Measurements from ENCODE around the gene EGFR.

Gene EGFR

GRCh38 chr7:55200441-55200840 lies 181.6 kb downstream of the EGFR start:
- TF ChIP-seq CTCF (IDR thresholded peaks at IDR 0.05): no peak
- no peak for DNase-seq (ENCODE audit: low spot score)
- Histone ChIP-seq H3K27ac (no peak overlapping the region), H3K4me3 (no peak overlapping the region)

- Histone ChIP-seq H3K27ac (no peak overlapping the region), H3K4me3 (no peak overlapping the region)
- no peak for DNase-seq (ENCODE audit: low spot score)
- TF ChIP-seq CTCF (IDR thresholded peaks at IDR 0.05): no peak
These were observed 183.5 kb downstream of the EGFR start for GRCh38 chr7:55202150-55202913.

GRCh38 chr7:55203300-55203699 lies 184.5 kb downstream of the EGFR start:
- Histone ChIP-seq H3K27ac (no peak overlapping the region), H3K4me3 (no peak overlapping the region)
- no peak for DNase-seq (ENCODE audit: low spot score)
- TF ChIP-seq CTCF (IDR thresholded peaks at IDR 0.05): no peak

- TF ChIP-seq CTCF (IDR thresholded peaks at IDR 0.05): no peak
- Histone ChIP-seq H3K27ac (no peak overlapping the region), H3K4me3 (no peak overlapping the region)
- DNase-seq (ENCODE audit: low spot score): no peak
These were observed 186.5 kb downstream of the EGFR start for GRCh38 chr7:55205124-55205955.

- H3K27ac ChIP-seq: no peak overlapping the region
- no peak for DNase-seq (ENCODE audit: low spot score)
- no peak for TF ChIP-seq CTCF (IDR thresholded peaks at IDR 0.05)
These were observed 187.6 kb downstream of the EGFR start for GRCh38 chr7:55206235-55207029.

GRCh38 chr7:55207436-55208125 lies 188.8 kb downstream of the EGFR start:
- Histone ChIP-seq H3K27ac (no peak overlapping the region), H3K4me3 (no peak overlapping the region)
- no peak for TF ChIP-seq CTCF (IDR thresholded peaks at IDR 0.05)
- no peak for DNase-seq (ENCODE audit: low spot score)

More at GRCh38 chr7:55206235-55207029, 187.6 kb downstream of the EGFR start:
- no peak overlapping the region for H3K4me3 ChIP-seq

Measured in coronary artery (tissue), 2 donors.